Measurements from ENCODE around the gene GAGE10.
A peak's percentile ranks its signal among the peaks of the same experiment; 100 is the strongest.

GAGE10 gene
- total RNA-seq, result 0.04 to 0.05 reads per million in 2 donors

GRCh38 chrX:49303346-49303745 lies at the start of gene GAGE10:
Gene GAGE10 (plus strand): TSS chrX:49303646. CDS start chrX:49304860, 1,214 bp downstream.
- DNase-seq, result no peak

GRCh38 chrX:49254639-49255038 lies 48.8 kb upstream of the GAGE10 start:
- DNase-seq, result no peak

- no peak for DNase-seq
Measured at GRCh38 chrX:49256268-49256995, 47.0 kb upstream of the GAGE10 start.

- DNase-seq, result no peak
Measured at GRCh38 chrX:49257074-49257790, 46.2 kb upstream of the GAGE10 start.

GRCh38 chrX:49257846-49258748 lies 45.3 kb upstream of the GAGE10 start:
- no peak for DNase-seq

GRCh38 chrX:49258749-49259124 lies 44.7 kb upstream of the GAGE10 start:
- DNase-seq, result no peak

- no peak for DNase-seq
Measured at GRCh38 chrX:49260221-49260985, 43.0 kb upstream of the GAGE10 start.

GRCh38 chrX:49262603-49263002 lies 40.8 kb upstream of the GAGE10 start:
- no peak for DNase-seq

GRCh38 chrX:49263631-49264030 lies 39.8 kb upstream of the GAGE10 start:
- no peak for DNase-seq

- no peak for DNase-seq
Measured at GRCh38 chrX:49264460-49264859, 39.0 kb upstream of the GAGE10 start, which contains the start of gene FOXP3. Gene FOXP3 (minus strand): TSS chrX:49264710. CDS start chrX:49258505, 6,205 bp downstream.

- DNase-seq, result no peak
Measured at GRCh38 chrX:49266523-49267445, 36.7 kb upstream of the GAGE10 start.

GRCh38 chrX:49268702-49269009 lies 34.8 kb upstream of the GAGE10 start:
- no peak for DNase-seq

- peak; percentile 78 for DNase-seq
Measured at GRCh38 chrX:49269010-49269766, 34.3 kb upstream of the GAGE10 start.

GRCh38 chrX:49269767-49270248 lies 33.6 kb upstream of the GAGE10 start, which contains the start of gene PPP1R3F:
Gene PPP1R3F (plus strand): TSS chrX:49269793. CDS start chrX:49269870, 77 bp downstream.
- DNase-seq, result no peak

GRCh38 chrX:49270249-49270921 lies 33.1 kb upstream of the GAGE10 start:
- no peak for DNase-seq

- no peak for DNase-seq
Measured at GRCh38 chrX:49271341-49271740, 32.1 kb upstream of the GAGE10 start.

- no peak for DNase-seq
Measured at GRCh38 chrX:49272421-49272820, 31.0 kb upstream of the GAGE10 start.

- no peak for DNase-seq
Measured at GRCh38 chrX:49273181-49273727, 30.2 kb upstream of the GAGE10 start.

- no peak for DNase-seq
Measured at GRCh38 chrX:49276207-49276606, 27.2 kb upstream of the GAGE10 start.

Measured in activated gamma-delta T cell (primary cell).